Neural progenitor cell (in vitro differentiated cells): Measurements from ENCODE around the gene RBM10. TPM values are rescaled to one million over a fixed set of nuclear protein-coding genes. Genes with fewer than 3 reads are reported as not detected.

Experiments
- DNase-seq: peaks from one replicate; pipeline ENCODE4 v3.0.0-alpha.2; 2016; ENCODE audit warnings: low spot score
- H2AFZ ChIP-seq: fragments of 200-600 bp; sonication (generic); replicated peaks from 2 replicates; pipeline ENCODE4 v1.6.1; 2016; ENCODE audit warnings: antibody characterized with exemption
- H3F3A ChIP-seq: fragments of 200-600 bp; sonication (generic); 2 replicates; pipeline ENCODE4 v1.6.1; 2016; ENCODE audit warnings: antibody characterized with exemption, low read depth
- H3K27ac ChIP-seq: fragments of 200-600 bp; sonication (generic); 2 replicates; pipeline ENCODE4 v1.5.1; 2016; ENCODE audit warnings: mild to moderate bottlenecking
- H3K27me3 ChIP-seq: fragments of 200-600 bp; sonication (generic); 2 replicates; pipeline ENCODE4 v1.6.1; 2016; ENCODE audit warnings: mild to moderate bottlenecking, moderate library complexity
- H3K36me3 ChIP-seq: fragments of 200-600 bp; sonication (generic); 2 replicates; pipeline ENCODE4 v1.5.1; 2016
- H3K4me1 ChIP-seq: fragments of 200-600 bp; sonication (generic); 2 replicates; pipeline ENCODE4 v1.6.1; 2016; ENCODE audit warnings: mixed run types
- H3K4me2 ChIP-seq: fragments of 200-600 bp; sonication (generic); 2 replicates; pipeline ENCODE4 v1.6.1; 2016
- H3K4me3 ChIP-seq: fragments of 200-600 bp; sonication (generic); 2 replicates; pipeline ENCODE4 v1.5.1; 2016
- H3K79me2 ChIP-seq: fragments of 200-600 bp; sonication (generic); 2 replicates; pipeline ENCODE4 v1.6.1; 2016; ENCODE audit warnings: low read depth
- H3K9ac ChIP-seq: fragments of 200-600 bp; sonication (generic); 2 replicates; pipeline ENCODE4 v1.6.1; 2016
- H3K9me3 ChIP-seq: fragments of 200-600 bp; sonication (generic); 2 replicates; pipeline ENCODE4 v1.5.1; 2016; ENCODE audit warnings: low read depth
- H4K20me1 ChIP-seq: fragments of 200-600 bp; sonication (generic); 2 replicates; pipeline ENCODE4 v1.6.1; 2016; ENCODE audit warnings: low read depth
- H3K27ac Mint-ChIP-seq: 3 replicates; pipeline ENCODE4 v1.8.0; 2021; ENCODE audit warnings: mixed read lengths
- H3K27me3 Mint-ChIP-seq: 2 replicates; pipeline ENCODE4 v1.8.0; 2022; ENCODE audit warnings: low read depth, mild to moderate bottlenecking, inconsistent platforms, moderate library complexity, mixed read lengths; ENCODE audit not compliant: insufficient read depth
- H3K36me3 Mint-ChIP-seq: 3 replicates; pipeline ENCODE4 v1.8.0; 2021; ENCODE audit warnings: mixed read lengths
- H3K4me1 Mint-ChIP-seq: 3 replicates; pipeline ENCODE4 v1.8.0; 2021; ENCODE audit warnings: mixed read lengths
- H3K4me3 Mint-ChIP-seq: 3 replicates; pipeline ENCODE4 v1.8.0; 2021; ENCODE audit warnings: mild to moderate bottlenecking, moderate library complexity, mixed read lengths
- H3K9me3 Mint-ChIP-seq: 3 replicates; pipeline ENCODE4 v1.8.0; 2020; ENCODE audit warnings: mixed read lengths
- EZH2 ChIP-seq: fragments of 200-600 bp; sonication (generic); IDR thresholded peaks from 2 replicates; pipeline ENCODE4 v1.6.1; 2017; ENCODE audit warnings: antibody characterized with exemption, mild to moderate bottlenecking, moderate library complexity
- EZH2phosphoT487 ChIP-seq: fragments of 200-600 bp; sonication (generic); IDR thresholded peaks from 2 replicates; pipeline ENCODE4 v1.6.1; 2017; ENCODE audit warnings: antibody characterized with exemption
- total RNA-seq: library from RNA; depleted of rRNA; stranded (reverse); fragments of >200 nt; gene quantifications from 2 replicates; pipeline ENCODE4 v1.2.3, GENCODE V29; 2015; ENCODE audit warnings: low replicate concordance
- TF ChIP-seq, protein P1 (sequence below): fragments of 200-600 bp; sonication (generic); IDR thresholded peaks from 2 replicates; pipeline ENCODE4 v1.5.1; 2017; ENCODE audit warnings: antibody characterized with exemption, mild to moderate bottlenecking

The RBM10 gene
- total RNA-seq, 1 donor from 2014 or later = 26.5 TPM

DNA sequence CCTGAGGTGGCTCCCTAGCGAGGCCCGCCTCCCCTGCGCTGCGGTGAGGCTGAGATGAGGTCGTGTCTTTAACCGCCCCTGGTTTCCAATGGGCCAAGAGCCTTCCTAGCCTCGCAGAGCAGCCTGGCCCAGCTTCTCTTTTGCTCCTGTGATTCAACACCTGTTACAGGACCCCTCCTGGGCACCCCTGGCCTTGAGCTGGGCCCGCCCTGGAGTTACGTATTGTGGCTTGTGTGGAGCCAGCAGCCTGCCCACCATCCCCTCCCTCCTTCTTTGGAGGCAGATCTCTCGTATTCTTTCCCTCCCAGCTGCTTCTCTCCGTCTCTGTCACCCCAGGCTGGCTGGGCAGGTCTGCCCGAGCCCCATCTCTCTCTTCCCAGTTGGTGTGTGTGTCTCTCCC is 29.4 kb downstream of the RBM10 start:
- Histone ChIP-seq H3K4me3 (no peak overlapping the region), H4K20me1 (no peaks in the 10 kb centered on the region), H3K36me3 (no peaks in the 10 kb centered on the region), H3K27ac (no peak overlapping the region), H3K9ac (no peak overlapping the region), H3K9me3 (no peaks in the 10 kb centered on the region), H2AFZ (no peak overlapping the region), H3K4me2 (no peak overlapping the region), H3K79me2 (no peaks in the 10 kb centered on the region), H3F3A (no peaks in the 10 kb centered on the region), H3K27me3 (no peaks in the 10 kb centered on the region), H3K4me1 (no peaks in the 10 kb centered on the region)
- Mint-ChIP-seq H3K4me1 (no peaks in the 10 kb centered on the region), H3K9me3 (peaks cover 7% of the 10 kb centered on the region), H3K27ac (no peak overlapping the region), H3K4me3 (no peak overlapping the region), H3K36me3 (peaks cover 15% of the 10 kb centered on the region), H3K27me3 (peaks cover 9% of the 10 kb centered on the region)
- TF ChIP-seq, protein P1, sequence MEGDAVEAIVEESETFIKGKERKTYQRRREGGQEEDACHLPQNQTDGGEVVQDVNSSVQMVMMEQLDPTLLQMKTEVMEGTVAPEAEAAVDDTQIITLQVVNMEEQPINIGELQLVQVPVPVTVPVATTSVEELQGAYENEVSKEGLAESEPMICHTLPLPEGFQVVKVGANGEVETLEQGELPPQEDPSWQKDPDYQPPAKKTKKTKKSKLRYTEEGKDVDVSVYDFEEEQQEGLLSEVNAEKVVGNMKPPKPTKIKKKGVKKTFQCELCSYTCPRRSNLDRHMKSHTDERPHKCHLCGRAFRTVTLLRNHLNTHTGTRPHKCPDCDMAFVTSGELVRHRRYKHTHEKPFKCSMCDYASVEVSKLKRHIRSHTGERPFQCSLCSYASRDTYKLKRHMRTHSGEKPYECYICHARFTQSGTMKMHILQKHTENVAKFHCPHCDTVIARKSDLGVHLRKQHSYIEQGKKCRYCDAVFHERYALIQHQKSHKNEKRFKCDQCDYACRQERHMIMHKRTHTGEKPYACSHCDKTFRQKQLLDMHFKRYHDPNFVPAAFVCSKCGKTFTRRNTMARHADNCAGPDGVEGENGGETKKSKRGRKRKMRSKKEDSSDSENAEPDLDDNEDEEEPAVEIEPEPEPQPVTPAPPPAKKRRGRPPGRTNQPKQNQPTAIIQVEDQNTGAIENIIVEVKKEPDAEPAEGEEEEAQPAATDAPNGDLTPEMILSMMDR = no peak
- TF ChIP-seq EZH2 = no peak
- TF ChIP-seq EZH2phosphoT487 = no peak
- no peak for DNase-seq

DNA sequence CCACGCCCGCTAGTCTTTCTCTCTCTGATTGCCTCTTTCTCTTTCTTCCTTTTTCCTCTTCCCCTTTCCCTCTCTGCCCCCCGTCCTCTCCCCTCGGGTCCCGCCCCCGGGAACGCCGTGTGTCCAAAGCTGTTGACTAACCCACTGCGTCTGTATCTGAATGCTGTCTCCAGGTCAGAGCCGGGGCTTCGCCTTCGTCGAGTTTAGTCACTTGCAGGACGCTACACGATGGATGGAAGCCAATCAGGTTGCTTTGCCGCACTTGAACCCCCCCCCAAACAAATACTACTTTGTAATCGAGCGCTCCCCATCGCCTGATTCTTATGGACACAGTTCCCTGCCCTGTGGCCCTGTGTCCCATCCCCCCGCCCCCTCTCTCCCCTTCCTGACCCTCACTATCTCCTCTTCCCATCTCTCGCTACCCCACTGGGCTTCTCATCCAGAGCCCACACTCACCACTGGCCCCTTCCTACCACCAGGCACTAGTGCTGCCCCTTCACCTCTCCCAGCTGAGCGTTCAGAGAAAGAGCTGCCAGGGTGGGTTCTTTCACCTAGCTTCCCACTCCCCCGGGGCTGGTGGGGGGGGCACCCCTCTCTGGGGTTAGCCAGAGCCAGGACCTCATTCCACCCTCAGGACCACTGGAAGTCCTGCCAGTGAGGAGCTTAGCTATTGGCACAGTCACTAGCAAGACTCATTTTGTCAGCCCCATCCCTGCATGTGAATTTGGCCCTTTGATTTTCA is 30.0 kb downstream of the RBM10 start:
- DNase-seq = no peak
- H3K27ac ChIP-seq = no peak overlapping the region
- peaks cover 9% of the 10 kb centered on the region for H3K27me3 Mint-ChIP-seq
- H2AFZ ChIP-seq = no peak overlapping the region
- H3K4me2 ChIP-seq = no peak overlapping the region
- H3K4me3 Mint-ChIP-seq = no peak overlapping the region
- no peaks in the 10 kb centered on the region for H3K9me3 ChIP-seq
- H3K9ac ChIP-seq = no peak overlapping the region
- H4K20me1 ChIP-seq = no peaks in the 10 kb centered on the region
- no peak overlapping the region for H3K4me3 ChIP-seq
- H3K9me3 Mint-ChIP-seq = peaks cover 7% of the 10 kb centered on the region
- no peaks in the 10 kb centered on the region for H3K27me3 ChIP-seq
- no peaks in the 10 kb centered on the region for H3K36me3 ChIP-seq
- no peaks in the 10 kb centered on the region for H3F3A ChIP-seq
- TF ChIP-seq, protein P1 = no peak
- no peak overlapping the region for H3K27ac Mint-ChIP-seq
- H3K79me2 ChIP-seq = no peaks in the 10 kb centered on the region
- H3K4me1 Mint-ChIP-seq = no peaks in the 10 kb centered on the region
- H3K4me1 ChIP-seq = no peaks in the 10 kb centered on the region
- H3K36me3 Mint-ChIP-seq = peaks cover 17% of the 10 kb centered on the region

DNA sequence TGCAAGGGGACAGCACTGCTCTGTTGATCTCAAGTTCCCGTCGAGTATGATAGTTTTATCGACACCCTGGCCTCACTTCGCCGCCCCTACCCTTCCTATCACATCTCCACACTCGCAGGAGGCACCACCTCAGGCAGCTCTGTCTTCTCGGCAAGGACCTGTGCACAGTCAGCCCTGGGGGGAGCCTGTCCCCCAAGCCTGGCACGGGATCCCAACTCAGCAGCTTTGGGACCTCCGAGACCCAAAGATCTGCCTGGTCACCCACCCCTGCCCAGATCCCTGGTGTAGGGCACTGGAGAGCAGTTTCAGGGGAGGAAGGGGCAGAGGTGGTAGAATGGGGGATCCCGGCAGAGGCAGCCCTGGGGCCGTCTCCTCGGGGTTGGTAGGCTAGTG is 30.6 kb downstream of the RBM10 start:
- H3K9me3 Mint-ChIP-seq = peaks cover 8% of the 10 kb centered on the region
- no peak overlapping the region for H3K27ac Mint-ChIP-seq
- no peak for DNase-seq

More for the DNA sequence above, 30.6 kb downstream of the RBM10 start:
- Histone ChIP-seq H3K9me3 (no peaks in the 10 kb centered on the region), H2AFZ (no peak overlapping the region), H3K4me1 (no peaks in the 10 kb centered on the region), H3K36me3 (no peaks in the 10 kb centered on the region), H3K27ac (no peak overlapping the region), H3K79me2 (no peaks in the 10 kb centered on the region), H3F3A (no peaks in the 10 kb centered on the region), H3K9ac (no peak overlapping the region), H3K27me3 (no peaks in the 10 kb centered on the region), H3K4me2 (no peak overlapping the region), H3K4me3 (no peak overlapping the region), H4K20me1 (no peaks in the 10 kb centered on the region)
- peaks cover 17% of the 10 kb centered on the region for H3K36me3 Mint-ChIP-seq
- no peak overlapping the region for H3K4me3 Mint-ChIP-seq
- H3K27me3 Mint-ChIP-seq = peaks cover 9% of the 10 kb centered on the region
- H3K4me1 Mint-ChIP-seq = no peaks in the 10 kb centered on the region
- TF ChIP-seq EZH2phosphoT487 (no peak), EZH2 (no peak)
- TF ChIP-seq, protein P1 = no peak
